Activated effector memory CD4-positive, alpha-beta T cell treated with Interleukin-2 at 50 U/mL for 16 hours (primary cell): ENCODE measurements around the gene TMPRSS11E.
"Not testable (repeated sequence)": the region's sequence is repeated elsewhere in the genome, so short reads cannot be mapped to it uniquely, and the experiment has no call there.

Experiments used
- DNase-seq: peaks from one replicate; pipeline ENCODE4 v3.0.0-alpha.2; 2020

TMPRSS11E gene, protein sequence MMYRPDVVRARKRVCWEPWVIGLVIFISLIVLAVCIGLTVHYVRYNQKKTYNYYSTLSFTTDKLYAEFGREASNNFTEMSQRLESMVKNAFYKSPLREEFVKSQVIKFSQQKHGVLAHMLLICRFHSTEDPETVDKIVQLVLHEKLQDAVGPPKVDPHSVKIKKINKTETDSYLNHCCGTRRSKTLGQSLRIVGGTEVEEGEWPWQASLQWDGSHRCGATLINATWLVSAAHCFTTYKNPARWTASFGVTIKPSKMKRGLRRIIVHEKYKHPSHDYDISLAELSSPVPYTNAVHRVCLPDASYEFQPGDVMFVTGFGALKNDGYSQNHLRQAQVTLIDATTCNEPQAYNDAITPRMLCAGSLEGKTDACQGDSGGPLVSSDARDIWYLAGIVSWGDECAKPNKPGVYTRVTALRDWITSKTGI

DNA sequence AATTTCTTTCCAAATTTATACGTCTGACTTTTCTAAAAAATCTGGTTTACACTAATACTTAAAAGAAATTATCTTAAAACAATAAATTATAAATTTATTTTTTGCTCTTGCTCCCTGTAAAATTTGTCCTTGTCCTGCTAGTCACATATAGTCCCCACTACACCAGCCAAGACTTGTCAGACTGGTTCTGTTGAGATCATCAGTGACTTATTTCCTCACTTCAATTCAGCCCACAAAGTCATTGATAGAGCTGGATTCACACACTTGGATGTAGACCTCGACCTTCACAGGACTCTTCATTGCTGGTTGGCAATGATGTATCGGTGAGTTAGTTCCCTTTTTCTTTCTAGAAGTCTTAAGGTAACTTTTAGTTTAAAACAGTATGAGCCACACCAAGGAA, at the start of gene TMPRSS11E:
Gene TMPRSS11E, plus strand, starts transcription at position 263 of the 400 bp plus-strand sequence. Its CDS starts 50 bp downstream, at position 313.
- no peak for DNase-seq

DNA sequence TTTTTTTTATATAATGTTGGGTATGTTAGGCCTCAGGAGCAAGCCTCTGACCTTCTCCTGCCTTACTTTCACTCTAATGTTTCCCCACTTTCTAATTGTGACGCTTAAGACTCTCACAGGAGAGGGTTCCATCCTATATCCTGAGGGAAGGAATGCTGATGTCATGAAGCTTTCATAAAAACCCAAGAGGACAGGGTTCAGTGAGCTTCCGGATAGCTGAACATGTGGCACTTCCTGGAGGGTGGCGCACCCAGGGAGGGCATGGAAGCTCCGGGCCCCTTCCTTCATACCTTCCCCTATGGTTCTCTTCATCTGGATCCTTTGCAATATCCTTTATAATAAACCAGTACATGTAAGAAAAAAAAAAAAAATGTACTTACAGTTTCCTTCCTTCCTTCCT, 48.0 kb upstream of the TMPRSS11E start:
- no peak for DNase-seq

DNA sequence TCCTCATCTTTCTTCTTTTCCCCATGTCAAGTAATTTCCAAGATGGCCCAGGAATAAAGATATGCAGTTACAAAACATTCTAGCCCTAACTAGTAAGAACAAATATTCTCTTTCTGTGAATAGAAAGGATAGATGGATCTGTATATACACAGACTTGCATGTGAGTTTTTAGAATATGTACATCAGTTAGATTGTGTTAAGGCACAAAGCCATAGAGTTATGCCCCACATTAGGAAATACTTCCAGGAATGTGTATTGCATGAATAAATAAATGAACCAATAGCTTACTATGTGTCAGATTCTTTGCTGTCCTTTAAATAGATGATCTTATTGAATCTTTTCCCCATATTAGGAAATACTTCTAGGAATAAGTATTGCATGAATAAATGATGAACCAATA, 46.0 kb upstream of the TMPRSS11E start:
- no peak for DNase-seq

DNA sequence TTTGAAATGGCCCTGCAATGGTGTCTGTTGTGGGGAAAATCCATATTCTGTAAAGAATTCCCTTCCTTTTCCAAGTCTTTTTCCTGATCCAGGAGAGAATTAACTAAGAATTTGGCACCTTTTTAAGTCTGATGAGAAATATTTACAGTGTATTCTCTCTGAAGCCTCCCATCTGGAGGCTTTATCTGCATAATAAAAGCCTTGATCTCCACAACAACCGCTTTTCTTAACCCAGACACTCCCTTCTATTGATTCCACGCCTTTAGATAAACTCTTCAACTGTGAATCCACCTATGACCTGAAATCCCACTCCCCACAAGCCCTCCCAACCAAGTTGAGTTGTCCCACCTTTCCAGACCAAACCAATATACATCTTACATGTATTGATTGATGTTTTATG, 43.1 kb upstream of the TMPRSS11E start:
- DNase-seq, result no peak

DNA sequence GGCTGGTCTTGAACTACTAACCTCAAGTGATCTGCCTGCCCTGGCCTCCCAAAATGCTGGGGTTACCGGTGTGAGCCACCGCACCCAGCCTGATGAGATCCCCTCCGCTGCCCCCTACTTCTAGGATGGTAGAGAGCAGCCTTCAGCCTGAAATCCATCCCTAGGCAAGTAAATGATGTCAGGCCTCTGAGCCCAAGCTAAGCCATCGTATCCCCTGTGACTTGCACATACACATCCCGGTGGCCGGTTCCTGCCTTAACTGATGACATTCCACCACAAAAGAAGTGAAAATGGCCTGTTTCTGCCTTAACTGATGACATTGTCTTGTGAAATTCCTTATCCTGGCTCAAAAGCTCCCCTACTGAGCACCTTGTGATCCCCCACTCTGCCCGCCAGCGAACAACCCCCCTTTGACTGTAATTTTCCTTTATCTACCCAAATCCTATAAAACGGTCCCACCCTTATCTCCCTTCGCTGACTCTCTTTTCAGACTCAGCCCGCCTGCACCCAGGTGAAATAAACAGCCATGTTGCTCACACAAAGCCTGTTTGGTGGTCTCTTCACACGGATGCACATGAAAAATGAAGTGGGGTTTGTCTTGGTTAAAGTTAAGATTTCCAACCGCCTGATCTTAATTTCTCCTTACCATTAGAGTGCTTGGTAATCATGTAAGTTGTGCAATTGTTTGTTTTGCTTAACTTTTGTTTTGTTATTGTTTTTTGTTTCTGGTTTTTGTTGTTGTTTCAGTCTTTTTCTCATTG, 41.4 kb upstream of the TMPRSS11E start:
- DNase-seq, result not testable (repeated sequence)

DNA sequence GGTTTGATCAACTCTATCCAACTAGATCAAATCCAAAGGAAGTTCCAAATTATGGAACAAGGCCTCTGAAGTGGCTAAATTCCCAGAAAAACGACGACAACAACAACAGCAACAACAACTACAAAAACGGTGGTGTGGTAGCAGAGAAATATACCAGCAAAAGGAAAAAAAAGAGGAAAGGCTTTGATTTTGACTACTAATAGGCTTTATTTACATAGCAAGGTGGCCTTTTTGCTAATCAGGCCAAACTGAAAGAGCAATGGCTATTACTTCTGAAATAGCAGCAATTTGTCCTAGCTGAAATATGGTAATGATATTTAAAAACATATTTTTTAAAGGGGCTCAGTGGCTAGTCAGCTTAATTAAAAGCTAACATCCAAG, 40.8 kb upstream of the TMPRSS11E start:
- DNase-seq, result no peak

DNA sequence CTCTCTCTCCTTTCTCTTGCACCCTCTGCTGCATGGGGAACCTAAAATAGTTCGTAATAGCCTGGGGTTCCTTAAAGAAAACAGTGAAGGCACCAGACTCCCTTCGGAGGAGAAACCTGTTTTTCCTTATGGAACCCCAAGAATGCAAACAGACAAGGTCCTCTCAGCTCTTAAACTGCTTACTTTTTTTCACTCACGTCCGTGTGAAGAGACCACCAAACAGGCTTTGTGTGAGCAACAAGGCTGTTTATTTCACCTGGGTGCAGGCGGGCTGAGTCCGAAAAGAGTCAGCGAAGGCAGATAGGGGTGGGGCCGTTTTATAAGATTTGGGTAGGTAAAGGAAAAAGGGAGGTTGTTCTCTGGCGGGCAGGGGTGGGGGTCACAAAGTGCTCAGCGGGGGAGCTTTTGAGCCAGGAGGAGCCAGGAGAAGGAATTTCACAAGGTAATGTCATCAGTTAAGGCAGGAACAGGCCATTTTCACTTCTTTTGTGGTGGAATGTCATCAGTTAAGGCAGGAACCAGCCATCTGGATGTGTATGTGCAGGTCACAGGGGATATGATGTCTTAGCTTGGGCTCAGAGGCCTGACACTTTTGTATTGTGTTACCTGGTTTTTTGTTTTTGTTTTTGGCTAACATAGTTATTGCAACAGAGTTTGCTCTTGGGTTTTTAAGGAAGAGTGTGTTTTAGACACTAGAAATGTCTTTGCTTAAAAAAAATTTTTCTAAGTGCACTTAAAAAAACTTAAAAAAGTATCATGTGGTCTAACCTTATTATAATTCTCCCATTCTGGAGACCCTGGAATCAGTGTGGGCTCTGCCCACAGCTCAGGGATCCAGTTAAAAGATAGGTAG, 40.0 kb upstream of the TMPRSS11E start:
- not testable (repeated sequence) for DNase-seq

DNA sequence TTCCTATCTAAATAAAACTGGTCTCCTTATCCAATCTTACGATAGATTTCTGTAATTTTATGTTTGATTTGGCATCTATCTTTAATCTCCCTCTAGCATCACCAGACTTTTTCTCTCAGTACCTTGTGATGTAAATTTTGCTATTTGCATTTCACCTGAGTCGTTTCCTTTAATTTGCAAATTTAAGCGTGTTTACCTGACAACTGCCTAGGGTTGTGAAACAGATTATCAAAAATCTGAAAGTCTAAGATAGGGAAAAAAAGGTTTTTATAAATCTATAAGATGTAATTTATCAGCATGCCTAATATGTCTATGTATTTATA, 39.4 kb upstream of the TMPRSS11E start:
- no peak for DNase-seq

DNA sequence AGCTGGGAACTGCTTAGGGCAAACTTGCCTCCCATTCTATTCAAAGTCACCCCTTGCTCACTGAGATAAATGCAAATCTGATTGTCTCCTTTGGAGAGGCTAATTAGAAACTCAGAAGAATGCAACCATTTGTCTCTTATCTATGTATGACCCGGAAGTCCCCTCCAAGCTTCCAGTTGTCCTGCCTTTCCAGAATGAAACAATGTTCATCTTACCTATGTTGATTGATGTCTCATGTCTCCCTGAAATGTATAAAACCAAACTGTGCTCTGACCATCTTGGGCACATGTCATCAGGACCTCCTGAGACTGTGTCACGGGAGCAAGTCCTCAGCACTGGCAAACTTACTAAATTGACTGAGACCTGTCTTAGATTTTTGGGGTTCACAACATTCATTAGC, 37.1 kb upstream of the TMPRSS11E start:
- no peak for DNase-seq

DNA sequence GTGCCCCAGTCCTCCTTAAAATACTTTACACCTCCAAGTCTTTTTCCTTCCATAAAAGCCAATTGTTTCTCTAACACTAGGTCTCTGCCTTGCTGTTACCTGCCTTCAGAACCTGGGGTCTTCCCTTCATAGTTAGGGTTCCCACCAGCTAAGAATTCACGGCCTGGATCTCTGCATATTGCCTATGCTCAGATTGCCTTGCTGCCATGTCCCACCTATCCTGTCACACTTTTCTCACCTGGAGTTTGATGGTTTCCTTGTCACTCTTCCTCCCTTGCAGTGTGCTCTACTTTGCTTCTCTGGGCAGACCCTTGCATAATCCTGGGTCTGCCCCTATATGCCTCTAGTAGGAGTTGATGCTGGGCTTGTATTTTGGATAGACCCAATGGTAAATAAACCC, 36.6 kb upstream of the TMPRSS11E start:
- no peak for DNase-seq

DNA sequence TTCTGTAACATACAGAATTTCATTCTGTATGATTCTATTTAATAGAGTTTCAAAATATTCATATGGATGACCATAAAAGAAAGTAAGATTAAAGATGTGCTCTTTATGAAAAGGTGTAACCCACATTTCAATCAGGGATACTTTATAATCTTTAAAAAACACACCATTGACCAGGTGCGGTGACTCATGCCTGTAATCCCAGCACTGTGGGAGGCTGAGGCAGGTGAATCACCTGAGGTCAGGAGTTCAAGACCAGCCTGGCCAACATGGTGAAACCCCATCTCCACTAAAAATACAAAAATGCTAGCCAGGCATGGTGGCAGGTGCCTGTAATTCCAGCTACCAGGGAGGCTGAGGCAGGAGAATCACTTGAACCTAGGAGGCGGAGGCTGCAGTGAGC, 35.2 kb upstream of the TMPRSS11E start:
- not testable (repeated sequence) for DNase-seq

DNA sequence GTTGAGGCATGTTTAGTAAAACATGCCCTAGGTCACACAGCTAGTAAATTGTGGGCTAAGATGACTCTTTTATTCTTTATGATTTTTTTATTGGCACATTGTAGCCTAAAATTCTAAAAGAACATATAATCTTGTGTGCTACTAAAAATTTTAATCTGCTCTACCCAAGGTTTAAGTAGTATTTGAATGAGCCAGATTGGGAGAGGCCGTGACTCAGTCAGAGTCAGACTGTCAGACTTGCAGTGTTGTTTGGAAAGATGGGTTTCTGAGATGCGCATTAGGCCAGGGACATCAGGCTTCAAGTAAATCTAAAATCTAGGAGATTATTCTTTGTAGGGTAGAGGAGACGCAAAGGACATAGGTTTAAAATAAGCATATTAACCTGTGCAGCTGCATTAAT, 30.7 kb upstream of the TMPRSS11E start:
- no peak for DNase-seq

DNA sequence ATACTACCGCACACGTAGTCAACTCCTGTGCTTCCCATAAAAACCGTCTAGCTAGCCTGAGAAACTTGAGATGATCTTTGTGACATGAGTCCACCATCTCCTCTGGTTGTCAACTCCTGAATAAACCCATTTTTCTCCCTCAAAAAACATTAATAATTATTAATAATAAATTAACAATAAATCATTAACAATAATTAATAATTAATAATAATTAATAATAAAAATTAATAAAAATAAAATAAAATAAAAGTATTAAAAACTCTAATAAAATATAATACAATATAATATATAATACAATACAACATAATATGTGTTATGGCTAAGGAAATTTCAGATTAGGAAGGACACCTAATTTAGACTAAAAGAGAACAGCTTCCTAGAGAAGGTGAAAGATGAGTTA, 20.7 kb upstream of the TMPRSS11E start:
- DNase-seq, result no peak

DNA sequence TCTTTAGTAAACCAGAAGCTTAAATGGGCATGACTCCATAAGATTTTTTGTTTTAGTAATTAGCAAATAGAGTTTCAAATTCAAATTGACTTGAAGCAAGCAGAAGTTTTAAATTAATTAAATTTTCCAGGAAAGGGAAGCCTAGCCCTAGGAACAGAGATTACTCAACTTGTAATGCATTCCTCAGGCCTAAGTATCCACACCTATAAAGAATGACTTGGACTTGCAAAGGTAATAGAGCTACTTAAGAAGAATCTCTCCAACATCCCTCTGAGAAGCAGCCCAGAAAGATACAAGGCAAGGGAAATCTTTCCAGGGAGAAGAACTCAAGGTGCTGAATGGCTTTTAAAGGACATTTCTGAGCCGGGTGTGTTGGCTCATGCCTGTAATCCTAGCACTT, 16.9 kb upstream of the TMPRSS11E start:
- DNase-seq, result no peak

DNA sequence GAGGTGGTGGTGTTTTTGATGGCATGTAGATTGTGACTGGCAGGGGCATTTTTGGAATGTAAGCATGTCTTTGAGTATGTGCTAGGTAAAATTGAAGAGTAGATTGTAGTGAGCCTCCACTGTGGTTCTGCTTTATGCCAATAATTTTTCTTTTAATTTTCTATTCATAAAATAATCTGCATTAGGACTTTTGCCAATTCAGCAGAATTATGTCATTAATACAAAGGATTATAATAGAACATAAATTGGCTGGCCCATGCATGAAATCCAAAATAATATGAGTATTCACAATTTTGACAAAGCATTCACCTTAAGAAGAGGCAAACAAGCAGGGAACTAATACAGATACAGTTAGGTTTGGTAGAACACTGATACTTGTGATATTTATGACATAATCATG, 14.9 kb upstream of the TMPRSS11E start:
- no peak for DNase-seq

DNA sequence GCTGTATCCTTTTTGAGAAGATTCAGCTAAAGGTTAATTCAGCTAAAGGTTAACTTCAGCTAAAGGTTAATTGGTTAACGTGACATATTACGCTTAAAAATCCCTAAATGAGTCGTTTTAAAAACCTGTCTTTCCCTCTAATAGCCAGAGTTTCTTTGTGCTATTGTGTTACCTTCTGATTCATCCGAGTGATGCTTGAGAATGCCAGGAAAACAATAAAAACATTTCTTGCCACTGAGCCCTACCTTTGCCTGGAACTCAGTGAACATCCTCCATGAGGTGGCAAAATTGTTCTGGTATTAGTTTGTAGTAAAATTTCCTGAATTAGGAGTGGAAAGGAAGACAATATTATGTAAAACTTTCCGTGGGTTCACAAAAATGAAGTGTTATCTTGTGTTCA, 13.7 kb upstream of the TMPRSS11E start:
- DNase-seq, result no peak

DNA sequence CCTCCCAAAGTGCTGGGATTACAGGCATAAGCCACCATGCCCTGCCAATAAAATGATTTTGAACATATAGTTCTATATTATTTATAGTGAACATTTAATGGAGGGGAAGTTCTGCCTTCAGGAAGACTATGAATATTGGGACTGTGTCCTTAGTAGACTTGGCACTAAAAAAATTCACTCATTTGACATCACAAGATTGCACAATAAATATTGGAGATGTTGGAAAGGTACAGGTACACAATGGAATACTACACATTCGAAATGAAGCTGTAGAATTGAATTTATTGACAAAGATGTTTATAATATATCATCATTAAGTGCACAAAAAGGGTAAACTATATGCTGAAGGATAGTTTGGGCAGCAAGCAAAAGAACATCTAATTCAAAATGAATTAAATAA, 13.0 kb upstream of the TMPRSS11E start:
- DNase-seq, result no peak

DNA sequence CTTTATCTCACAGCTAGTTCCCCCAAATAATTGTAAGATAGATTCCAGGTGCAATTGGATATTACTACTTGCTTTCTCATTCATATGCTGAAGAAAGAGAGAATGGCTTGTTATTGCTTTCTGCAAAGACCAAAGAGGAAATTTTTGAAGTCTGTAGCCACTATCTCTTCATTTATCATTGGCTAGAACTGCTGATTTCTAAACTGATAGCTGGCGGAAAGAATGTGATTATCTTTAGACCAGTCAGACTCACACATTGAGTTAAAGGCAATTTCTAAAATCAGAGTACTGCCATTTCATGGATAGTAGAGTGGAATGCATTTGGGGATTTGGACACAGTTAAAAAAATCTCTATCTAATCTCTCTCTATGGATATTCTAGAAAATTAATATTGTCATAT, 12.4 kb upstream of the TMPRSS11E start:
- no peak for DNase-seq

DNA sequence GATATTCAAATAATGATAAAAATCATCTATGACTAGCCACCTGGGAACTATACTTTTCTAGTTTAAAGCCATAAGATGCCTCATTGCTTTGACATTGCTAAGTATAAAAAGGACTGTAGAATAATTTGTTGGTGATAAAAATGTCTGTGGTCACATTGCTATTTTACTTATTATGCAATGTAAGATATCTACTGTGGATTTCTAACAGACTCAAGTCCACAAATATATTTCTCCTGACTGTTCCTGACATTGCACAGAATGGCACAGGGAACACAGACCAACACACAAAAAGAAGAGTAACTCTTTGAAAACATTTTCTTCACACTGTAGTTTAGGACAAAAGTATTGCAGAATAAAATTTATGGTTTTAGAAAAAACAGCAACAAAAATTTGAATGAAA, 2.2 kb upstream of the TMPRSS11E start:
- no peak for DNase-seq

DNA sequence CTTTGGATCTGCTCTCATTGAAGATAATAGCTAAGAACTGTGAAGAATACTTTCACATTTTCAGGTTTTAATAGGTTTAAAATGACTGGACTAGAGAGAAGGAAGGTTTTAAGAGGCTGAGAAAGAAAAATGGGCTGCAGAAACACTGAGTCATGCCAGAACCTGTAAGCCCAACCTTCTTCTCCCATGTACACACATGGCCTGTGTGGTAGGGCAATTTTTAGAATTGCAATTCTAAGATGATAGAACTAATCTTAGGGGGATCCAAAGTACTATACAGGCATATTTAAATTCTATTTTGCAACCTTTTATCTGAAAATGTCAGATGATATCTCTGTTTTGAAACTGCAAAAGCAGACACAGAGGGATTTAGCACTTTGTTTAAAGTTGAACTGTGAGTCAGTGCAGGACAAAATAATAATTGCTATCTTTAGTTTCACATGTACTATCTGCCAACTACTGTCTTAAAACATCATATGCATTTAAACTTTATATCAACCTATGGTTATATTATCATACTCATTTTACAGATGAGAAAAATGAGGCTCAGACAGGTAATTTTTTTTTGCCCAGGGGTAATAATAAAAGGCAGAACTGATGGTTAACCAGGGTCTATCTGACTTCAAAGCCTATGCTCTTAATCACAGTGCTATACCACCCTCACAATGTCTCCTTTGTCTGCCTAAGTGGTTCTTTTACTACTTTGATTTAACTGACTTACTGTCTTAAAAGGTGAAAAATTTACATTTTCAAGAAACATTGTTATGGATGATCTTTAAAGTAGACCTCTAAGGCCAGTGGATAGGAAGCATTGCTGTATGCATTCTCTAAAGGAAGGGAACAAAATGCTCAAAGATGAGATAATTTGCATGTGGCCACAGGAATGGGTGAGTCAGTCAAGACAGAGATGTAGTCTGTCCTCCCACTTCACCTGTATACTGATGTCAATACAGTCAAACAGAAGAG, 4.3 kb downstream of the TMPRSS11E start:
- no peak for DNase-seq

DNA sequence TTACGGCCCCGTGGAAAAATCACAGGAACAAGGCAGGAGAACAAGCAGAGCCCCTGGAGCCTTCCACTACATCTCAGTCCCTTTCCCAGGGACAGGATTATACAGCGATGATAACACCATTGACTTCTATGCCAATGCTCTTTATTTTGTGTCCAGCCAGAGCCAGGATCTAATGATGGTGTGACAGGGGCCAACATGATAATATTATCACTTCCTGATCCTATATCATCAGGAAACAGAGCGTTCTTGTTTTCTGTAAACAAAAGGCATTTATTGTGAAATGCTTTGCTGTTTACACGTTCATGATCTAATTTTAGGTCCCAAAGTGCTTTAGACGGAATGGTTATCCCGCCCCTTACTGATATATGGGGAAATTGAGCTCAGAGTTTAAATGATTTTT, 12.8 kb downstream of the TMPRSS11E start:
- no peak for DNase-seq

DNA sequence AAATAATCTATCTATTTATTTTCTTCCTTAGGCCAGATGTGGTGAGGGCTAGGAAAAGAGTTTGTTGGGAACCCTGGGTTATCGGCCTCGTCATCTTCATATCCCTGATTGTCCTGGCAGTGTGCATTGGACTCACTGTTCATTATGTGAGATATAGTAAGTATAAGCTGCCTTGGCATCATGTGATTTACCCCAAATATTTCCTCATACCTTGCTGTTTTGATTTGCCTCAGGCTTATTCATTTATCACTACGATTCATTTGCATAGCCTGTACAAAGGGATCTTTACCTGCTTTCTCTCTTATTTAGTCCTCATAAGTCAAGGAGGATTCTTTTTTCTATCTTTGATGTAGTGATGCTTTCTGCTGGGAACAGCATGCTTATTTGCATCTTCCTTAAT, 14.5 kb downstream of the TMPRSS11E start:
- no peak for DNase-seq
